K562 (cell line): ENCODE data around the gene CLPSL2. TPM values are rescaled to one million over a fixed set of nuclear protein-coding genes. Genes with fewer than 3 reads are reported as not detected.

Experiments
- ATAC-seq: fragments of 200-7000 bp; cut with Tn5 transposase; 3 replicates; pipeline ENCODE4 v1.9.1; 2020; ENCODE audit warnings: moderate library complexity
- BruUV-seq: library from RNA; stranded (reverse); fragments of 400-500 nt; replicated peaks from 2 replicates; lab custom pipeline; 2021; lab: Mats Ljungman, UMichigan
- CTCF ChIA-PET: fragments of 300-600 bp; formaldehyde crosslinking; extraction: SDS; loops from one replicate; lab custom pipeline; 2021; ENCODE audit warnings: low intra/inter-chr PET ratio; lab: Yijun Ruan, JAX
- POLR2A ChIA-PET: fragments of 300-600, 350-650 bp; sonication (Branson Sonifier 250); formaldehyde crosslinking; extraction: SDS; loops from one replicate; lab custom pipeline; 2021; ENCODE audit warnings: antibody characterized with exemption, inconsistent platforms; lab: Yijun Ruan, JAX
- DNase-seq, 4 experiments: peaks; one replicate each; pipeline versions ENCODE4 v3.0.0 to v3.0.0-alpha.2; 2011 to 2018; ENCODE audit warnings: low spot score in 3 of 4, mixed read lengths in 3 of 4; ENCODE audit errors: extremely low read depth in 1 of 4
- FAIRE-seq: peaks from 2 replicates; lab custom pipeline; 2011; peaks lifted over from hg19 to GRCh38; lab: Jason Lieb, UNC
- H2AFZ ChIP-seq: 2 replicates; pipeline ENCODE4 v1.6.0; 2011; ENCODE audit warnings: low read depth, low read length, control low read depth, inconsistent platforms
- H3K27ac ChIP-seq: fragments of 200-600 bp; 3 replicates; pipeline ENCODE4 v1.8.0; 2011; ENCODE audit warnings: low read depth, mild to moderate bottlenecking, control low read depth, inconsistent platforms, low read length, moderate library complexity, mixed read lengths; ENCODE audit errors: extremely low read depth
- H3K27me3 ChIP-seq, 2 experiments: fragments of 300-600 bp in 1 of 2; 2 replicates in 1 of 2; 3 replicates in 1 of 2; pipeline versions ENCODE4 v1.6.0 to v1.8.0; 2011; ENCODE audit warnings: inconsistent platforms in 2 of 2, low read length in 2 of 2, mild to moderate bottlenecking in 1 of 2, mixed read lengths in 1 of 2, moderate library complexity in 1 of 2; ENCODE audit not compliant: control insufficient read depth in 2 of 2, insufficient read depth in 2 of 2
- H3K36me3 ChIP-seq: fragments of 300-600 bp; 3 replicates; pipeline ENCODE4 v1.8.0; 2011; ENCODE audit warnings: mild to moderate bottlenecking, low read length, inconsistent platforms; ENCODE audit not compliant: control insufficient read depth, insufficient read depth
- H3K4me1 ChIP-seq, 2 experiments: fragments of 200-600 bp in 1 of 2; replicated peaks in 1 of 2; 2 replicates in 1 of 2; 3 replicates in 1 of 2; pipeline versions ENCODE4 v1.5.1 to v1.8.0; 2011; ENCODE audit warnings: inconsistent platforms in 2 of 2, low read length in 2 of 2, mild to moderate bottlenecking in 1 of 2, mixed read lengths in 1 of 2, moderate library complexity in 1 of 2; ENCODE audit not compliant: control insufficient read depth in 2 of 2, insufficient read depth in 2 of 2
- H3K4me2 ChIP-seq: 2 replicates; pipeline ENCODE4 v1.6.1; 2011; ENCODE audit warnings: low read length, control low read depth, inconsistent platforms, mixed read lengths; ENCODE audit not compliant: insufficient read depth
- H3K4me3 ChIP-seq: fragments of 200-600 bp; sonication (generic), shearing (Covaris generic); 2 replicates; pipeline ENCODE4 v1.5.1; 2016; ENCODE audit warnings: control low read depth, inconsistent platforms
- H3K79me2 ChIP-seq: fragments of 200-600 bp; 3 replicates; pipeline ENCODE4 v1.8.0; 2011; ENCODE audit warnings: low read length, inconsistent platforms; ENCODE audit not compliant: control insufficient read depth, insufficient read depth
- H3K9ac ChIP-seq, 2 experiments: 2 replicates each; pipeline versions ENCODE4 v1.6.0 to v1.6.1; 2011; ENCODE audit warnings: low read depth in 2 of 2, low read length in 2 of 2, control low read depth in 1 of 2, inconsistent platforms in 1 of 2, mild to moderate bottlenecking in 1 of 2, mixed read lengths in 1 of 2; ENCODE audit not compliant: insufficient read depth in 1 of 2
- H3K9me1 ChIP-seq: one replicate; pipeline ENCODE4 v1.6.0; 2011; ENCODE audit warnings: inconsistent platforms, mild to moderate bottlenecking, low read length, moderate library complexity; ENCODE audit not compliant: control insufficient read depth, insufficient read depth
- H3K9me3 ChIP-seq: replicated peaks from 2 replicates; pipeline ENCODE4 v1.5.1; 2011; ENCODE audit warnings: low read depth, low read length, inconsistent platforms; ENCODE audit not compliant: control insufficient read depth, insufficient read depth
- H4K20me1 ChIP-seq: replicated peaks from 2 replicates; pipeline ENCODE4 v1.6.1; 2011; ENCODE audit warnings: low read length, inconsistent platforms, mixed read lengths; ENCODE audit not compliant: control insufficient read depth, insufficient read depth
- MAX ChIP-seq: sonication (generic); formaldehyde crosslinking; IDR thresholded peaks from 2 replicates; pipeline ENCODE4 v1.9.0; 2022; ENCODE audit warnings: mild to moderate bottlenecking, missing genetic modification reagents
- PBX2 ChIP-seq, 2 experiments: IDR thresholded peaks in 1 of 2; conservative IDR thresholded peaks in 1 of 2; 2 replicates each; pipeline ENCODE4 v1.6.1; 2016; ENCODE audit warnings: low read depth in 2 of 2, mild to moderate bottlenecking in 1 of 2, missing compliant biosample characterization in 1 of 2, missing genetic modification characterization in 1 of 2, moderate library complexity in 1 of 2
- PHF21A ChIP-seq: fragments of 450-650 bp; IDR thresholded peaks from 2 replicates; pipeline ENCODE4 v1.6.1; 2017; ENCODE audit warnings: low read depth, borderline replicate concordance
- PKNOX1 ChIP-seq: fragments of 450-650 bp; IDR thresholded peaks from 2 replicates; pipeline ENCODE4 v1.6.1; 2016
- WGBS: fragments of 100-300 bp; shearing (Covaris generic); methylation state at CpG from one replicate; pipeline ENCODE4 v1.1.6; 2016; ENCODE audit warnings: low coverage, mixed read lengths; ENCODE audit not compliant: insufficient coverage; ENCODE audit errors: missing lambda C conversion rate; 5-methylcytosine and 5-hydroxymethylcytosine counted together
- in situ Hi-C: fragments of 300-500 bp; cut with MboI; formaldehyde crosslinking; loops from 4 replicates; pipeline ENCODE4 v1.15.0; 2018; ENCODE audit warnings: inconsistent platforms, mixed read lengths
- intact Hi-C: fragments of 100-400 bp; cut with micrococcal nuclease; formaldehyde crosslinking; loops from 2 replicates; pipeline ENCODE4 v1.14.2; 2022
- polyA plus RNA-seq, 8 experiments: library from polyadenylated mRNA; depleted of rRNA in 4 of 8; stranded (reverse) in 5 of 8; unstranded in 3 of 8; fragments of >200 nt; fragmentation: Nextera tagmentation in 2 of 8; fragmentation: Illumina TruSeq in 1 of 8; extraction: Ambion mirVana in 2 of 8; extraction: Trizol in 1 of 8; gene quantifications; 2 replicates each; pipeline versions ENCODE4 v1.2.1 to v1.2.3, GENCODE V29; 2011 to 2014; ENCODE audit warnings: inconsistent platforms in 1 of 8, missing spikeins in 1 of 8
- total RNA-seq, 7 experiments: library from RNA; depleted of rRNA in 6 of 7; stranded (reverse); fragments of >200 nt in 6 of 7; fragmentation: Illumina TruSeq in 2 of 7; extraction: Trizol in 2 of 7; gene quantifications; 2 replicates each; pipeline versions ENCODE4 v1.2.1 to v1.2.3, GENCODE V29; 2011 to 2021; ENCODE audit warnings: low replicate concordance in 1 of 7
- TF ChIP-seq, protein P1 (sequence below): fragments of 250-450 bp; sonication (Bioruptor Pico); IDR thresholded peaks from 2 replicates; pipeline ENCODE4 v1.5.0; 2020; ENCODE audit warnings: mild to moderate bottlenecking, borderline replicate concordance
- TF ChIP-seq, protein P2 (sequence below): sonication (generic); formaldehyde crosslinking; IDR thresholded peaks from 2 replicates; pipeline ENCODE4 v1.9.0; 2022; ENCODE audit warnings: mild to moderate bottlenecking, missing genetic modification reagents

CLPSL2 gene
- total and polyA plus RNA-seq, 9 of the 15 experiments (the other 6 are each of a cell fraction or from before 2014, with no cell fraction given) = not detected

GRCh38 chr6:35754452-35755277 is 21.7 kb upstream of the CLPSL2 start:
- Histone ChIP-seq H3K4me1 (no peaks in the 10 kb centered on the region), H4K20me1 (no peaks in the 10 kb centered on the region), H3K36me3 (no peaks in the 10 kb centered on the region), H3K79me2 (no peaks in the 10 kb centered on the region), H3K27me3 (peaks cover 48 to 85% of the 10 kb centered on the region in 2 experiments), H2AFZ (no peak overlapping the region)
- in situ Hi-C loops = no loop called here
- no TSS peak for BruUV-seq
- FAIRE-seq = no peak
- TF ChIP-seq, protein P1, sequence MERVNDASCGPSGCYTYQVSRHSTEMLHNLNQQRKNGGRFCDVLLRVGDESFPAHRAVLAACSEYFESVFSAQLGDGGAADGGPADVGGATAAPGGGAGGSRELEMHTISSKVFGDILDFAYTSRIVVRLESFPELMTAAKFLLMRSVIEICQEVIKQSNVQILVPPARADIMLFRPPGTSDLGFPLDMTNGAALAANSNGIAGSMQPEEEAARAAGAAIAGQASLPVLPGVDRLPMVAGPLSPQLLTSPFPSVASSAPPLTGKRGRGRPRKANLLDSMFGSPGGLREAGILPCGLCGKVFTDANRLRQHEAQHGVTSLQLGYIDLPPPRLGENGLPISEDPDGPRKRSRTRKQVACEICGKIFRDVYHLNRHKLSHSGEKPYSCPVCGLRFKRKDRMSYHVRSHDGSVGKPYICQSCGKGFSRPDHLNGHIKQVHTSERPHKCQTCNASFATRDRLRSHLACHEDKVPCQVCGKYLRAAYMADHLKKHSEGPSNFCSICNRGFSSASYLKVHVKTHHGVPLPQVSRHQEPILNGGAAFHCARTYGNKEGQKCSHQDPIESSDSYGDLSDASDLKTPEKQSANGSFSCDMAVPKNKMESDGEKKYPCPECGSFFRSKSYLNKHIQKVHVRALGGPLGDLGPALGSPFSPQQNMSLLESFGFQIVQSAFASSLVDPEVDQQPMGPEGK (CRISPR knock-in tag) = no peak
- TF ChIP-seq MAX (CRISPR knock-in tag) = no peak
- TF ChIP-seq, protein P2, sequence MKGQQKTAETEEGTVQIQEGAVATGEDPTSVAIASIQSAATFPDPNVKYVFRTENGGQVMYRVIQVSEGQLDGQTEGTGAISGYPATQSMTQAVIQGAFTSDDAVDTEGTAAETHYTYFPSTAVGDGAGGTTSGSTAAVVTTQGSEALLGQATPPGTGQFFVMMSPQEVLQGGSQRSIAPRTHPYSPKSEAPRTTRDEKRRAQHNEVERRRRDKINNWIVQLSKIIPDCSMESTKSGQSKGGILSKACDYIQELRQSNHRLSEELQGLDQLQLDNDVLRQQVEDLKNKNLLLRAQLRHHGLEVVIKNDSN (CRISPR knock-in tag) = no peak
- TF ChIP-seq PKNOX1 = peak; percentile 93
- TF ChIP-seq PBX2 (CRISPR knock-in tag; IDR thresholded peaks at IDR 0.05; ENCODE audit: low read depth) = no peak
- TF ChIP-seq PBX2 (tag; conservative IDR thresholded peaks at IDR 0.05; ENCODE audit: low read depth) = 0 out of 2 replicates have a peak, but pooled peaks have one; percentile 24
- TF ChIP-seq PHF21A = no peak
- TF ChIP-seq, all 486 proteins: peak for 2
- Histone ChIP-seq H3K9me1 (no peaks in the 10 kb centered on the region), H3K9ac (no peak overlapping the region), H3K27ac (no peak overlapping the region), H3K4me2 (no peak overlapping the region), H3K4me3 (no peak overlapping the region), H3K9me3 (no peaks in the 10 kb centered on the region)
- intact Hi-C loops = loop anchor here (5.0 kb wide), 2 partner anchors 203 to 232 kb away; no protein-coding TSS in a partner anchor
- ChIA-PET POLR2A (interaction anchor here (0.7 to 0.8 kb wide), 3 partner anchors 9 to 184 kb away, joined by 3 read pairs; no protein-coding TSS in a partner anchor), CTCF (interaction anchor here (0.6 kb wide), 1 partner anchor 172 kb away, joined by 3 read pairs; no protein-coding TSS in a partner anchor)
- ATAC-seq (no peak), DNase-seq (peak in 1 of 4 experiments; percentile 3)
- WGBS = 4% methylated on average over 6 of the region's 6 CpGs
